Ammon's horn (tissue), 1 donor: ENCODE measurements around the gene NDUFA1.
"Not testable (repeated sequence)": the region's sequence is repeated elsewhere in the genome, so short reads cannot be mapped to it uniquely, and the experiment has no call there.

Experiments
- DNase-seq: peaks from one replicate; pipeline ENCODE4 v3.0.0-alpha.2; 2016; ENCODE audit warnings: low spot score

The NDUFA1 gene

DNA sequence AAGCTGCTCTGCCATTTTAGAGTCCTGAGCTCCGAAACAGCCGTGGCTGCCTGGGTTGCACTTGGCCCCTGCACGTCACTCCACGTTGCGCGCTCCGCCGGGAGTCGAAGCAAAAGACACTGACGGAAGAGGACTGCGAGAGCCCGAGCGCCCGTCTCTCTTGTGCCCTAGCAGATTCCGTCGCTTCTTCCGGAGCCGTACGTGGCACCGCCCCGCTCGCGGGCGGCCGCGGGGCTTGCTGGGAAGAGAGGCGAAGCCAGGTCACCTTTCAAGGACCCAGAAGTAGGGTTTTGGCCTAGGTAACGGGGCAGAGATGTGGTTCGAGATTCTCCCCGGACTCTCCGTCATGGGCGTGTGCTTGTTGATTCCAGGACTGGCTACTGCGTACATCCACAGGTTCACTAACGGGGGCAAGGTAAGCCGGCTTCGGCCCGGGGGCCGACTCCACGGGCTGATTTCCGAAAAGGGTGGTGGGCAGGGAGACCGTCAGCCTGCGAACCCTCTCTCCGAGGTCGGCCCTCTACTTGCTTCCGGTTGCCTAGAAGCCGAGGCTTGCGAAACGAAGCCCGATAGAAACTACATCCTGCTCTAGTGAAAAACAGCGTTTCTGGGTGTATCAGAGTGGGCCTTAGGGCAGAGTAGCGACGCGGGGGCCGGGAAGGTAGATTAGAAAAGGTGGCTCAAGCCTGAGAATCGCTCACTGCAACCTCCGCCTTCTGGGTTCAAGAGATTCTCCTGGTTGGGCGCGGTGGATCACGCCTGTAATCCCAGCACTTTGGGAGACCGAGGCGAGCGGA lies at the start of gene NDUFA1, which contains the start of gene RNF113A:
Gene NDUFA1, plus strand, starts transcription at position 234 of the 797 bp plus-strand sequence. Its CDS starts 80 bp downstream, at position 314.
Gene RNF113A, minus strand, starts transcription at position 135 of the 797 bp plus-strand sequence. Its CDS starts 120 bp downstream, at position 15.
- peak; percentile 89 for DNase-seq

- not testable (repeated sequence) for DNase-seq
Measured at GRCh38 chrX:119824221-119824620, 47.4 kb upstream of the NDUFA1 start.

DNA sequence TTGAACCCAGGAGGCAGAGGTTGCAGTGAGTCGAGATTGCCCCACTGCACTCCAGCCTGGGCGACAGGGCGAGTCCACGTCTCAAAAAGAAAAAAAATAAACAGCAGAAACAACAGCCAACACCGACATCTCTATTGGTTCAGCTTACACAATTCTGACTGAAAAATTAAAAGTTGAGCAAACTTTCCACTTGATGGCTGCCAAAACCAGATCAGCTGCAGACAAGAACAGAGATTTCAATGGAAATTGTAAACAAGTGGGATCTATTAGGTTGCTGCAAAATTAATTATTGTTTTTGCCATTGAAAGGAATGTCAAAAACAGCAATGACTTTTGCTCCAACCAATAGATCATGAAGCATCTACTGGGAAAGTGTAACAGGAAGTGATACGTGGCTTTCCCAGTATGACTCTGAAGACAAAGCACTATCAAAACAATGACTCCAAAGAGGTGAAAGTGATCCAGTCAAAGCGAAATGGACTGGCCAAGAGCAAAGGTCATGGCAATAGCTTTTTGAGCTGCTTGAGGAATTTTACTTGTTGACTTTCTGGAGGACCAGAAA lies 45.2 kb upstream of the NDUFA1 start:
- DNase-seq: no peak

DNA sequence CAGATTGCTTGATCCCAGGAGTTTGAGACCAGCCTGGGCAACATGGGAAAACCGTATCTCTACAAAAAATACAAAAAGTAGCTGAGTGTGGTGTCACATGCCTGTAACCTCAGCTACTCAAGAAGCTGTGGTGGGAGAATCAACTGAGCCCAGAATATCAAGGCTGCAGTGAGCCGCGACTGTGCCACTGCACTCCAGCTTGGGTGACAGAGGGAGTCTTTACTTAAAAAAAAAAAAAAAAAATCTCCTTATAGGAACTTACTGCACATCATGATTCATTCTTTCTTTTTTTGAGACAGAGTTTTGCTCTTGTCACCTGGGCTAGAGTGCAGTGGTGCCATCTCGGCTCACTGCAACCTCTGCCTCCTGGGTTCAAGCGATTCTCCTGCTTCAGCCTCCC lies 43.2 kb upstream of the NDUFA1 start:
- no peak for DNase-seq

- DNase-seq: no peak
Measured at GRCh38 chrX:119833905-119834304, 37.7 kb upstream of the NDUFA1 start.

DNA sequence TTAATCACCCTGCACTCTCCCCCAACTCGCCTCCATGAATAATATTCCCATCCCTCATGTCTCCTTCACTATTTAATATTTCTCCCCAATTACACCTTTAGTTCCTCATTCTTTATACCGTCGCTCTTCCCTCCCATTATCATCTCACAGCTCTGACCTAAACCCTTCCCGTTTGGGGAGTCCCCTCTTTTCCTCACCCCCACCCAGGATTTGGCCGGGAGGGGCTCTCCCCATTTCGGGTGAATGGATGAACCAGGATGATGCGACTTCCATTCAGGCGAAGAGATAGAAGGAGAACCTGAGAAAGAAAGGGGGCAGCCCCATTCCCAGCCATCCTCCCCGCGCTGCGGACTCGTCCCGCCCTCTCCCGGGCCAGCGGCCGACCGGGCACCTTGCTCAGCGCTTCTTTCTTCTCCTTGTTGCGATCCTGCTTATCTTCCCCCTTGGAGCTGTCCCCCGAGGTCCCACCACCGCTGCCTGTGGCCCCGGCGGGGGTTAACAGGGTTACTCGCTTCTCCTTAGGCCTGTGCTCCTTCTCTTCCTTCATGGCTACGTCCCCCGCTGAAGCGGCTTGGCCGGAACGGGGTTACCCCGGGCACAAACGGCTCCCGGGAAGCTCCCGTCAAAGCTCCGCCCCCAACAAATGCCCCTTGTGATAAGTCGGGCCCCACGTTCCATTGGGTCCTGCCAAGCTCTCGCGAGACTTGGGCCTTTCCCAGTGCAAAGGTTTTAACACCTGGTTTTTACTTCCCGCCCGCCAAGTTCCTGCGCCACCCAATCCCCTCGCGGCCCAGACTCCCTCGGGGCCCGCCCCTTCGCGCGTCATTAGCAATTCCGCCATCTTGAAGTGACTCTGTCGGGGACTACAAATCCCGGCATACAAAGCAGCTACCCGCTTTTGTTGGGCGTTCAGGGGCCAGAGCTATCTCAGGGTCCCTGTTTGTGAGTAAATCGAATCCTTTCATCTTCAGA lies 19.0 kb upstream of the NDUFA1 start, which contains the start of gene UPF3B:
Gene UPF3B, minus strand, starts transcription at position 582 of the 972 bp plus-strand sequence. Its CDS starts 35 bp downstream, at position 547.
- peak; percentile 96 for DNase-seq

DNA sequence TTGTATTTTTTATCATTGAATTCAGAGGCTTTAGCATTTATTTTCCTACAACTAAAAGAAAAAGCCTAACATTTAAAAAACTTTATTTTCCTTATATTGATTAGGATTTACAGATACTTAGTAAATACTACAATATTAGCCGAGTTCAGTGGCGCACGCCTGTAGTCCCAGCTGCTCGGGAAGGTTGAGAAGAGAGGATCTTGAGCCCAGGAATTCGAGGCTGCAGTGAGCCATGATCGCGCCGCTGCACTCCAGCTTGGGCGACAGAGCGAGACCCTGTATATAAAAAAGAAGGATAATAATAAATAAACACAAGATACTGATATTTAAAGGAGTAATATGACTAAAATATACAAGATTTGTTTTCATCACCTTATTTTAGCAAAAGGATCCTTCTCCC lies 18.2 kb upstream of the NDUFA1 start:
- peak; percentile 2 for DNase-seq

DNA sequence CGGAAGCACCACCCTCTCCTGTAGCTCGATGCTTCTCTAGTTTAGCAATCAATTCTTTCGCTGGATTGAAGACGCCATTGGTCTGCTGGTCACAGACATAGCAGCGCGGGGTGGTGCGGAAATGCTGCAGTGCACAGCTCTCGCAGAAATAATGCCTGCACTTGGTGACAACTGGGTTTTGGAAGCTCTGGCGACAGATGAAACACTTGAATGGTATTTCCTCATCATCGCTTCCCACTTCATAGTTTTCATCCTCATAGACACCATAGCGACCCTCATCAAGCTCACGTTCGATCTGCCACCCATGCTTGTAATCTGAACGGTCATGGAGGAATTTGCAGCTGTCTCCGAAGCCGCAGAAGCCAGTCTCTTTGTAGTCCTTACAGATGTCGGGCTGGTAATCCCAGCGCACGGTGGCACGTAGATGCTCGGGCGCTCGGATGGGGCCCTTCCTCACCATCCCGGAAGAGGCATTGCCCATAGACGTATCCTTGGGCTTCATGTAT lies 953 bp upstream of the NDUFA1 start:
- peak; percentile 15 for DNase-seq

GRCh38 chrX:119871245-119871598 lies 410 bp upstream of the NDUFA1 start:
- DNase-seq: peak; percentile 20

GRCh38 chrX:119878740-119879139 lies 7.1 kb downstream of the NDUFA1 start:
- DNase-seq: no peak

- no peak for DNase-seq
Measured at GRCh38 chrX:119880076-119880475, 8.4 kb downstream of the NDUFA1 start.

DNA sequence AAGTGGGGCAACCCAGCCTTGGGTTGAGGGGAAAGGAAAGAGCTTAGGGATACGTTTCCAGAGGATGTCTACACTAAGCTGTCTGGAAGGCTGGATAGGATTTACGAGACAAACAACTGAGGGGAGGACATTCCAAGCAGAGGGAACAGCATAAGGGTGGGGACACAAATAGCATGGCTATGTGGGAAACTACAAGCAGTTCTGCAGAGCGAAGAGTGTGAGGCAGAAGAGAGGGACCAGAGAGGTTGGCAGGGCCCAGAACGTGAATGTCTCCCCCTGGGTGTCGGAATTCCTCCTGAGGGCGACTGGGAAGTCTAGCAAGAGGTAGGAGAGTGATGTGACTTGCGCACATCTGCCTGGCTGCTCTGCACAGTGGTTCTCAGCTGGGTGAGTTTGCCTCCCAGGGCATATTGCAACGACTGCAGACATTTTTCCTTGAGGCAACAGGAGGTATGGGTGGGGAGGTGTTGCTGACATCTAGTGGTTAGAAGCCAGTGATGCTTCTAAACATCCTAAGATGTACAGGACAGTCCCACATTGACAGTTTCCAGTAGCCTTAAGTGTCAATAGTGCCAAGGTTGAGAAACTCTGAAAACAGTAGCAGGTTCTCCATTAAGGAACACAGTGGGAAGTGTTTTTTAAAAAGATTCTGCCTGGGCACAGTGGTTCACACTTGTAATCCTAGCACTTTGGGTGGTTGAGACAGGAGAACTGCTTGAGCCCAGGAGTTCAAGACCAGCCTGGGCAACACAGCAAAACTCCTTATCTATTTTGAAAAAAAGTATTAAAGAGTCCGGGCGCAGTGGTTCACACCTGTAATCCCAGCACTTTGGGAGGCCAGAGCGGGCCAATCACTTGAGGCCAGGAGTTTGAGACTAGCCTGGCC lies 9.2 kb downstream of the NDUFA1 start:
- peak; percentile 47 for DNase-seq

DNA sequence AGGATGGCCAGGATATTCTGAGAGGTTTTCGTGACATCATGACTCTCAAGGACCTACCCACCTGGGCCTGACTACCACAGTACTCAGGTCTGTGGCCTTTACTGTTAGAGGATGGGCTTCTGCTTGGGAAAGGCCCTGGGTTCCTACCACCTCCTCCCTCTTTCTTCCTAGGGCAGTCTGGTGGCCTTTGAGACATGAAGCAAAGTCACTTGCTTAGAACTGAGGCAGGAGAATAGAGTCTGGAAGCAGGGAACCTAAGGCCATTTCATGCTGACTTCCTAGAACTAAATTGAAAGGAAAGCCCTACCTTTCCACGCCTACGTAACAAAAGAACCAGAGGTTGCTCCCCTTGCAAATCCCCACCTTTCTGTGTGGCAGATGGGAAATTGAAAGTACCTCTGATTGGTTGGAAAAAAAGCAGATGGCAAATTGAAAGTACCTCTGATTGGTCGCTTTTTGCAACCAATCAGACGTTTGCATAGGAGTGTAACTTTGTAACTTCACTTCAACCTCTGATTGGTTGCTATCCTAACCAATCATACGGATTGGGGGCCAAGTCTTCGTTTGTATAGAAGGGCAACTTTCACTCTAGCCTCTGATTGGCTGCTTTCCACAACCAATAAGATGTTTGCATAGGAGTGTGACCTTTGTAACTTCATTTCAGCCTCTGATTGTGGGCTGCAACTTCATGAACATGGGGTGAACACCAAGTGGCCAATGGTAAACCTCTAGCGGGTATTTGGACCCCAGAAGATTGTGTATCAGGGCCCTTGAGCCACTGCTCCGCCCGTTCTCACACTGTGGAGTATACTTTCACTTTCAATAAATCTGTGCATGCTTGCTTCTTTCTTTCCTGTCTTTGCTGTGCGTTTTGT lies 14.2 kb downstream of the NDUFA1 start:
- DNase-seq: no peak

GRCh38 chrX:119887721-119888425 lies 16.2 kb downstream of the NDUFA1 start:
- DNase-seq: peak; percentile 40

DNA sequence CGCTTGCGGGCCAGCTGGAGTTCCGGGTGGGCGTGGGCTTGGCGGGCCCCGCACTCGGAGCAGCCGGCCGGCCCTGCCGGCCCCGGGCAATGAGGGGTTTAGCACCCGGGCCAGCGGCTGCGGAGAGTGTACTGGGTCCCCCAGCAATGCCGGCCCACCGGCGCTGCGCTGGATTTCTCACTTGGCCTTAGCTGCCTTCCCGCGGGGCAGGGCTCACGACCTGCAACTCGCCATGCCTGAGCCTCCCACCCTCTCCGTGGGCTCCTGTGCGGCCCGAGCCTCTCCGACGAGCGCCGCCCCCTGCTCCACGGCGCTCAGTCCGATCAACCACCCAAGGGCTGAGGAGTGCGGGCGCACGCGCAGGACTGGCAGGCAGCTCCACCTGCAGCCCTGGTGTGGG lies 19.0 kb downstream of the NDUFA1 start:
- not testable (repeated sequence) for DNase-seq

DNA sequence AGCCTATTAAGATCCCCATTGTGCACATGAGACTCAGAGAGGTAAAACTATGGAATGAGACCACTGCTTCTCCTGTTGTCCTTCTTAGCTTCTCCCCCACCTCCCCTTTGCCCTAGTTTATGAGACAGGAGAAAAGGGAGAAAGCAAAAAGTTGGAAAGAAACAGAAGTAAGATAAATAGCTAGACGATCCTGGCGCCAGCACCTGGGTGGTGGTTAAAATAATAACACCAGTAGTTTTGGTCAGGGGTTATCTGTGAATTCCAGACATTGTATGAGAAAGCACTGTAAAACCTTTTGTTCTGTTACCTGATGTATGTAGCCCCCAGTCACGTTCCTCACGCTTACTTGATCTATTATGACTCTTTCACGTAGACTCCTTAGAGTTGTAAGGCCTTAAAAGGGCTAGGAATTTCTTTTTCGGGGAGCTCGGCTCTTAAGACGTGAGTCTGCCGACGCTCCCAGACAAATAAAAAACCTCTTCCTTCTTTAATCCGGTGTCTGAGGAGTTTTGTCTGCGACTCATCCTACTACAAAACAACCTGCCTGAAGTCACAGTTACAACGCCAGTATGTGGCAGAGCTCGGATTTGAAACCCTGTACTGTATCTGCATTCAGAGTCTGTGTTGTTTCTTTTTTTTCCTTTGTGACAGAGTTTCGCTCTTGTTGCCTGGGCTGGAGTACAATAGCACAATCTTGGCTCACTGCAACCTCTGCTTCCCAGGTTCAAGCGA lies 20.5 kb downstream of the NDUFA1 start:
- DNase-seq: not testable (repeated sequence)

- DNase-seq: no peak
Measured at GRCh38 chrX:119895843-119896326, 24.3 kb downstream of the NDUFA1 start, which contains the start of gene AKAP14. TSS of gene AKAP14 (plus strand) at chrX:119895893. CDS start at chrX:119903224, 7,331 bp downstream.

DNA sequence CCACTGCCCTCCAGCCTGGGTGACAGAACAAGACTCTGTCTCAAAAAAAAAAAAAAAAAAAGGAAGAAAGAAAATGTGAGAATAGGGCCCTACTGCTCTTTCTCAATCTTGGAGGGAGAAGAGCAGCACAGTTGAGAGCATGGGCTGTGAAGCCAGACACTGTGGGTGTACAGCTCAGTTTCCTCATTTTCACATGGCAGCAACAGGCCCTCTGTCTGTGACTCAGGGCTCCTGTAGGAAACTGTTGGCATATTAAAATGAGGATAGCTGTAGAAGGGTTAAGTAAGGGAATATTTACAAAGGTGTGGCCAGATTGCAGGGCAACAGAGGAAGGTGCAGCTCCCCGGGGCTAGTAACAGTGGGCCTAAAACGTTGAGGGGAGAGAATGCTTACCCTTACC lies 27.5 kb downstream of the NDUFA1 start:
- DNase-seq: peak; percentile 44
